ENCODE data around the gene S100A16. TPM values are rescaled to one million over a fixed set of nuclear protein-coding genes. Genes with fewer than 3 reads are reported as not detected.
"Not testable (repeated sequence)": the region's sequence is repeated elsewhere in the genome, so short reads cannot be mapped to it uniquely, and the experiment has no call there.

S100A16 gene
- total RNA-seq, 1 experiment from 2014 or later, result 726 TPM

DNA sequence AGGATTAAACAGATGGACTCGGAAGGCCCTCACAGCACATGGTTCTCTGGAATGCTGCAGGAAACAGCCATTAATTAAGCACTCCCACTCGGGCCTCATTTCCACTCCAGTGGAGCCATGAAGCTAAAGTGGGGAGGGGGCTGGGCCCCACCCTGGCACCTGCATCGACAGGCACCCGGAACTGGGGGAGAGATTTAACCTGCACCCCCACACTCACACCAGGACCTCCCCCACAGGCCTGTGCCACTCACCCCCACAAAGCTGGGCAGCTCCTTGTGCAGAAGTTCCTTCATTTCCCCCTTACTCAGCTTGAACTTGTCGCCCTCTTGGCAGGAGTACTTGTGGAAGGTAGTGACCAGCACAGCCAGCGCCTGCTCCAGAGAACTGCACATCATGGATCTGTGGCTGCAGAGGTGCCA is 49.4 kb downstream of the S100A16 start:
- DNase-seq (ENCODE audit: low spot score), result no peak

DNA sequence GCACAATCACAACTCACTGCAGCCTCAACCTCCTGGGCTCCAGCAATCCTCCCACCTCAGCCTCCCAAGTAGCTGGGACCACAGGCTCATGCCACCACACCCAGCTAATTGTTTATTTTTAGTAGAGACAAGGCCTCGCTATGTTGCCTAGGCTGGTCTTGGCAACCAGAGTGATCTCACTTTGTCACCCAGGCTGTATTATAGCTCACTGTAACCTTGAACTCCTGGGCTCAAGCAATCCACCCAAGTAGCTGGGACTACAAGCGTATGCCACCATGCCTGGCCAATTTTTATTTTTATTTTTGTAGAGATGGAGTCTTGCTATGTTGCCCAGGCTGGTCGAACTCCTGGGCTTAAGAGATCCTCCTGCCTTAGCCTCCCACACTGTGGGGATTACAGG is 50.9 kb downstream of the S100A16 start:
- DNase-seq (ENCODE audit: low spot score), result not testable (repeated sequence)

DNA sequence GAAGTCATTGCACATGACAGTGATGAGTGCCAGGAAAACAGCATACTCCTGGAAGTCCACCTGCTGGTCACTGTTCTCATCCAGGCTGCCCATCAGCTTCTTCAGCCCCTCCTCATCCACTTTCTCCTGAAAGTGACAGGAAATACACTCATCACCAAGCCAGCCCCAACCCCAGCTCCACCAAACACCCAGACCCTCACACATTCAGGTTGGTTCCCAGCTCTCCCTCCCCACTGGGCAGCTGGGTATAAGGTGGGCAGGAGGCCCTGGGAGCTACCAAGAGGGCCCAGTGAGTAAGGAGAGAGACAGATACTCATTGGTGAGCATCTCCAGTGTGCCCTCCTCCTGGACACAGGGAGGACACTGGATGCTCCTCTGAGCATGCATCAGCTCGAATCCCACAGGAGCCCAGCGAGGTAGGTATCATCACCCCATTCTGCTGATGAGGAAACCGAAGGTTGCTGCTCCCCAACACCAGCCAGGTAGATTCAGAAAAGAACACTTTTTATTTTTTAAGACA is 51.4 kb downstream of the S100A16 start:
- DNase-seq (ENCODE audit: low spot score), result no peak

DNA sequence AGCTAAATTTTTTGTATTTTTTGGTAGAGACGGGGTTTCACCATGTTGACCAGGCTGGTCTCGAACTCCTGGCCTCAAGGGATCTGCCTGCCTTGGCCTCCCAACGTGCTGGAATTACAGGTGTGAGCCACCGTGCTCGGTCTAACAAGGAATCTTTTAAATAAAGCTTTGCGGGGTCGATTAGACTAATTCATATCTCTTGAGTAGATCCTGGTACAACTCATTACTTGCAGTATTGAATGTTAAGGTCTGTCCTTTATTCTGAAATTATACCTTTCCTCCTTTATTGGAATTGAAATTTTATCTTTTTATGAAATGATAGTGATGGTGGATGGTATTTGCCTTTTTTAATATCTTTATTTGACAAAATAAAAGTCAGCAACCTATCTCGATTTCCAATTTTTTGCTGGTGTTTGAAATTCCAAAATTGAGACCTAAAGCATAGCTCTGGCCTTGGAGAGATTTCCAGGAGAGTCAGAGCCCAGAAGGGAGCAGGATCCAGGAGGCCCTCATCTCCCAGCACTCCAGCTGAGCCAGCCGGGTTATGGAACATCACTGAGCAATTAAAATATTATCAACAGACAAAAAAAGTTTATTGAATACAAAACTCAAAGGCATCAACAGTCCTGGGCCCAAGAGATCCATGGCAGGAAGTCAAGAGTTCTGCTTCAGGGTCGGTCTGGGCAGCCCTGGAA is 52.0 kb downstream of the S100A16 start:
- no peak for DNase-seq (ENCODE audit: low spot score)

DNA sequence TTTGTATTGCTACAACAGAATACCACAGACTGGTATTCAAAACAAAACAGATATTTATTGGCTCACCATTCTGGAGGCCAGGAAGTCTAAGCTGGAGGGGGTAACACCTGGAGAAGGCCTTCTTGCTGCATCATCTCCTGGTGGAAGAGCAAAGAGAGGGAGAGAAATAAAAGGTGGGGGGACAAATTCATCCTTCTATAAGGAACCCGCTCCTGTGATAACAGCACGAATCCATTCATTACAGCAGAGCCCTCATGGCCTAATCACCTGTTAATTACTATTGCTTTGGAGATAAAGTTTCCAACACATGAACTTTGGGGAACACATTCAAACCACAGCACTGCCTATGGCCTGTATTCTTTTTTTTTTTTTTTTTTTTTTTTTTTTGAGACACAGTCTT is 52.7 kb downstream of the S100A16 start:
- DNase-seq (ENCODE audit: low spot score), result no peak

DNA sequence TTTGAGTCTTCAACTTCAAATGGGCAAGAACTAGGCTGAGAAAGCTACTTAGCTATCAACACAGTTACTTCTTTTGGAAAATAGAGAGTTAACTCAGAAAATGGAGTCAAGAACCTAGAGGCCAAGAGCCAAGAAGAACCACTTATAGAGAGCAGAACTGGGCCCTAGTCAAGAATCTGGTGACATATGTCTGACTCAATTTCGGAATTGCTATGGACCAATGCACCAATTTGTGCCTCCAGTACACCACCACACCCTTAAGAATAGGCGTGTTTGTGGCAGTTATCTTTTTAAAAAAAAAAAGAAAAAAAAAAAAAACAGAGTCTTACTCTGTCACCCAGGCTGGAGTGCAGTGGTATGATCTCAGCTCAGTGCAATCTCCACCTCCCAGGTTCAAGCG is 55.1 kb downstream of the S100A16 start:
- DNase-seq (ENCODE audit: low spot score), result no peak

Other genes starting within 250 kb of the S100A16 start
- not detected in 2 replicates for gene S100A12, start 237.5 kb downstream of the S100A16 start, total RNA-seq (2014; rRNA removed; shearing (Covaris generic))
- gene S100A8, start 222.1 kb downstream of the S100A16 start, total RNA-seq (2014; rRNA removed; shearing (Covaris generic)), result not detected in 2 replicates
- not detected in 2 replicates for gene S100A7A, start 196.6 kb downstream of the S100A16 start, total RNA-seq (2014; rRNA removed; shearing (Covaris generic))
- gene S100A7, start 152.5 kb downstream of the S100A16 start, total RNA-seq (2014; rRNA removed; shearing (Covaris generic)), result not detected in 2 replicates
- gene S100A6, start 77.1 kb downstream of the S100A16 start, total RNA-seq (2014; rRNA removed; shearing (Covaris generic)), result 1,463 and 1,751 TPM in 2 replicates
- 1.1 and 6.1 TPM in 2 replicates for gene S100A5, start 72.2 kb downstream of the S100A16 start, total RNA-seq (2014; rRNA removed; shearing (Covaris generic))
- gene S100A4, start 67.3 kb downstream of the S100A16 start, total RNA-seq (2014; rRNA removed; shearing (Covaris generic)), result 3,194 and 3,572 TPM in 2 replicates
- 90.9 and 103 TPM in 2 replicates for gene S100A3, start 63.9 kb downstream of the S100A16 start, total RNA-seq (2014; rRNA removed; shearing (Covaris generic))
- gene S100A2, start 47.3 kb downstream of the S100A16 start, total RNA-seq (2014; rRNA removed; shearing (Covaris generic)), result 41.3 and 63.0 TPM in 2 replicates
- 0.17 TPM in 1 of 2 replicates, not detected in the other for gene S100A14, start 3.2 kb upstream of the S100A16 start, total RNA-seq (2014; rRNA removed; shearing (Covaris generic))
- gene S100A13, start 14.4 kb upstream of the S100A16 start, total RNA-seq (2014; rRNA removed; shearing (Covaris generic)), result 116 and 160 TPM in 2 replicates
- gene S100A1, start 15.3 kb upstream of the S100A16 start, total RNA-seq (2014; rRNA removed; shearing (Covaris generic)), result 0.46 and 2.8 TPM in 2 replicates
- 49.0 and 60.8 TPM in 2 replicates for gene CHTOP, start 20.9 kb upstream of the S100A16 start, total RNA-seq (2014; rRNA removed; shearing (Covaris generic))
- gene SNAPIN, start 45.6 kb upstream of the S100A16 start, total RNA-seq (2014; rRNA removed; shearing (Covaris generic)), result 150 and 158 TPM in 2 replicates
- gene ILF2, start 57.9 kb upstream of the S100A16 start, total RNA-seq (2014; rRNA removed; shearing (Covaris generic)), result 578 and 601 TPM in 2 replicates
- gene NPR1, start 65.6 kb upstream of the S100A16 start, total RNA-seq (2014; rRNA removed; shearing (Covaris generic)), result 0.16 and 1.4 TPM in 2 replicates
- 43.6 and 44.7 TPM in 2 replicates for gene INTS3, start 114.9 kb upstream of the S100A16 start, total RNA-seq (2014; rRNA removed; shearing (Covaris generic))
- gene SLC27A3, start 162.3 kb upstream of the S100A16 start, total RNA-seq (2014; rRNA removed; shearing (Covaris generic)), result 1.8 and 2.2 TPM in 2 replicates